Measurements from ENCODE around the gene PLEKHA7.

Gene PLEKHA7

DNA sequence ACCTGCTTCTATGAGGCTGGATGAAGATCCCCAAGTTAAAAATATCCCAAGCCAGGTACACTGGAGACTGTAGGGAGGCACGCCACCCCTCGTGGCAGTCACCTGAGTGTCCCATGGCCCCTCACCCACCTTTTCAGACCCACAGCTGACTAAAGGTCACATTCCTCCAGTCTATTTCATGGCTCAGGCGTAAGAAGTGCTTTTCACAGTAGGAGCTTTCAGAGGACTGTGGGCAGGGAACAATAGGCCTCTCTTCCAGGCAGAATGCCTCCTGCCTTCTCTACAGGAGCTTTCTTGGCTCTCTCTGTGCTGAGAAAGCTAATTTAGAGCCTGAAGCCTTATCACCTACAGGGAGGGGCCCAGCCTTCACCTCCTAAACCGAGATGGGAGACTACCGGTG is 201.9 kb downstream of the PLEKHA7 start:
- no peak overlapping the region for H3K4me3 ChIP-seq (replicated peaks; ENCODE audit: insufficient read depth, low read length)
- no peak for DNase-seq (ENCODE audit: low read depth in 1 of 2, low spot score in 1 of 2)
- TF ChIP-seq, protein P1, sequence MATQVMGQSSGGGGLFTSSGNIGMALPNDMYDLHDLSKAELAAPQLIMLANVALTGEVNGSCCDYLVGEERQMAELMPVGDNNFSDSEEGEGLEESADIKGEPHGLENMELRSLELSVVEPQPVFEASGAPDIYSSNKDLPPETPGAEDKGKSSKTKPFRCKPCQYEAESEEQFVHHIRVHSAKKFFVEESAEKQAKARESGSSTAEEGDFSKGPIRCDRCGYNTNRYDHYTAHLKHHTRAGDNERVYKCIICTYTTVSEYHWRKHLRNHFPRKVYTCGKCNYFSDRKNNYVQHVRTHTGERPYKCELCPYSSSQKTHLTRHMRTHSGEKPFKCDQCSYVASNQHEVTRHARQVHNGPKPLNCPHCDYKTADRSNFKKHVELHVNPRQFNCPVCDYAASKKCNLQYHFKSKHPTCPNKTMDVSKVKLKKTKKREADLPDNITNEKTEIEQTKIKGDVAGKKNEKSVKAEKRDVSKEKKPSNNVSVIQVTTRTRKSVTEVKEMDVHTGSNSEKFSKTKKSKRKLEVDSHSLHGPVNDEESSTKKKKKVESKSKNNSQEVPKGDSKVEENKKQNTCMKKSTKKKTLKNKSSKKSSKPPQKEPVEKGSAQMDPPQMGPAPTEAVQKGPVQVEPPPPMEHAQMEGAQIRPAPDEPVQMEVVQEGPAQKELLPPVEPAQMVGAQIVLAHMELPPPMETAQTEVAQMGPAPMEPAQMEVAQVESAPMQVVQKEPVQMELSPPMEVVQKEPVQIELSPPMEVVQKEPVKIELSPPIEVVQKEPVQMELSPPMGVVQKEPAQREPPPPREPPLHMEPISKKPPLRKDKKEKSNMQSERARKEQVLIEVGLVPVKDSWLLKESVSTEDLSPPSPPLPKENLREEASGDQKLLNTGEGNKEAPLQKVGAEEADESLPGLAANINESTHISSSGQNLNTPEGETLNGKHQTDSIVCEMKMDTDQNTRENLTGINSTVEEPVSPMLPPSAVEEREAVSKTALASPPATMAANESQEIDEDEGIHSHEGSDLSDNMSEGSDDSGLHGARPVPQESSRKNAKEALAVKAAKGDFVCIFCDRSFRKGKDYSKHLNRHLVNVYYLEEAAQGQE (IDR thresholded peaks at IDR 0.05; ENCODE audit: insufficient replicate concordance, low read depth) = no peak
- TF ChIP-seq, protein P2, sequence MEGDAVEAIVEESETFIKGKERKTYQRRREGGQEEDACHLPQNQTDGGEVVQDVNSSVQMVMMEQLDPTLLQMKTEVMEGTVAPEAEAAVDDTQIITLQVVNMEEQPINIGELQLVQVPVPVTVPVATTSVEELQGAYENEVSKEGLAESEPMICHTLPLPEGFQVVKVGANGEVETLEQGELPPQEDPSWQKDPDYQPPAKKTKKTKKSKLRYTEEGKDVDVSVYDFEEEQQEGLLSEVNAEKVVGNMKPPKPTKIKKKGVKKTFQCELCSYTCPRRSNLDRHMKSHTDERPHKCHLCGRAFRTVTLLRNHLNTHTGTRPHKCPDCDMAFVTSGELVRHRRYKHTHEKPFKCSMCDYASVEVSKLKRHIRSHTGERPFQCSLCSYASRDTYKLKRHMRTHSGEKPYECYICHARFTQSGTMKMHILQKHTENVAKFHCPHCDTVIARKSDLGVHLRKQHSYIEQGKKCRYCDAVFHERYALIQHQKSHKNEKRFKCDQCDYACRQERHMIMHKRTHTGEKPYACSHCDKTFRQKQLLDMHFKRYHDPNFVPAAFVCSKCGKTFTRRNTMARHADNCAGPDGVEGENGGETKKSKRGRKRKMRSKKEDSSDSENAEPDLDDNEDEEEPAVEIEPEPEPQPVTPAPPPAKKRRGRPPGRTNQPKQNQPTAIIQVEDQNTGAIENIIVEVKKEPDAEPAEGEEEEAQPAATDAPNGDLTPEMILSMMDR (IDR thresholded peaks at IDR 0.05; ENCODE audit: insufficient read depth, low read length) = no peak
- no peak for TF ChIP-seq POLR2AphosphoS5 (IDR thresholded peaks at IDR 0.05; ENCODE audit: low read depth)
- no peaks in the 10 kb centered on the region for H3K27me3 ChIP-seq (ENCODE audit: insufficient read depth, poor library complexity, severe bottlenecking)
- H3K27ac ChIP-seq (replicated peaks) = no peak overlapping the region

DNA sequence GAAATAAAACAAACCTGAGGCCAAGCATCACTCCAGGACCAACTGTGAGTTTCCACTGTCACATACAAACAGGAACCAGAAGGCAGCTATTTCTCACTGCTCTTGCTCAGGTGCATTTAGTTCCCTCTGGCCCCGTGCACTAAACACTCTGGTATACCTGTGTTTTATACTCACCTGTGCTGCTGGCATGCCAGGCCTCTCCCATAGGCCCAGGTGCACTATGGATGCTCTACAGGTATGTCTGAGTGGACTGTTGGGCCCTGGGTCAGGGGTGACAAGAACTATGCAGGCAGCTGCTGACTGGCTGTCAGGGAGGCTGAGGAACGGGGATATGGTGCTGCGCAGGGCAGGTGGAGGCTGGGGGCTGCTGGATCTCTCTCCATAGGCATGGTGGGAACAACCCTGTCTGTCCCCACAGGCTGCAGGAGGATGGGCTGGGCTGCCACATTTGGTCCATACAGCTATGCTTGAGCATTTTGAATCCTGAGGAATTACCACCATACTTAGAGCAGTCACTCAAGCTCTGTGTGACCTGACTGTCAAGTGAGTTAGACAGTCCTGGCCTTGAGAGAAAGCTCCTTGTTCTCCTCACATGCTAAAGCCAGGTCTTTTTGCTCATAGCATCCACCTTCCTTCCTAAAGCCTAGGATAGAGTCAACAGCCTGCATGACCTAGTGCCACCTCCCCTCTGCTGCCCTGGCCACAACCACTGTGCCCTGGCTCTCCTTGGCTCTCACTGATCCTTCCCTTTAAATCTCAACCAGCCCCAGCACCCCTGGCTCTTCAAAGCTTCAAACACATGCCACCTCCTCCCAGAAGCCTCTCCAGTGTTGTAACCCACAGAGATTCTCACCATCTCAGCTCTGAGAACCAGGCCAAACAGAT is 202.8 kb downstream of the PLEKHA7 start:
- no peak for DNase-seq (ENCODE audit: low read depth in 1 of 2, low spot score in 1 of 2)
- TF ChIP-seq, protein P2 (IDR thresholded peaks at IDR 0.05; ENCODE audit: insufficient read depth, low read length) = no peak
- TF ChIP-seq SPI1 (IDR thresholded peaks at IDR 0.05; ENCODE audit: borderline replicate concordance, low read depth) (no peak), POLR2AphosphoS5 (IDR thresholded peaks at IDR 0.05; ENCODE audit: low read depth) (no peak), GABPA (IDR thresholded peaks at IDR 0.05; ENCODE audit: low read depth) (no peak)
- TF ChIP-seq, protein P1 (IDR thresholded peaks at IDR 0.05; ENCODE audit: insufficient replicate concordance, low read depth) = no peak
- H3K27ac ChIP-seq (replicated peaks) = no peak overlapping the region
- no peaks in the 10 kb centered on the region for H3K27me3 ChIP-seq (ENCODE audit: insufficient read depth, poor library complexity, severe bottlenecking)
- no peak overlapping the region for H3K4me3 ChIP-seq (replicated peaks; ENCODE audit: insufficient read depth, low read length)

DNA sequence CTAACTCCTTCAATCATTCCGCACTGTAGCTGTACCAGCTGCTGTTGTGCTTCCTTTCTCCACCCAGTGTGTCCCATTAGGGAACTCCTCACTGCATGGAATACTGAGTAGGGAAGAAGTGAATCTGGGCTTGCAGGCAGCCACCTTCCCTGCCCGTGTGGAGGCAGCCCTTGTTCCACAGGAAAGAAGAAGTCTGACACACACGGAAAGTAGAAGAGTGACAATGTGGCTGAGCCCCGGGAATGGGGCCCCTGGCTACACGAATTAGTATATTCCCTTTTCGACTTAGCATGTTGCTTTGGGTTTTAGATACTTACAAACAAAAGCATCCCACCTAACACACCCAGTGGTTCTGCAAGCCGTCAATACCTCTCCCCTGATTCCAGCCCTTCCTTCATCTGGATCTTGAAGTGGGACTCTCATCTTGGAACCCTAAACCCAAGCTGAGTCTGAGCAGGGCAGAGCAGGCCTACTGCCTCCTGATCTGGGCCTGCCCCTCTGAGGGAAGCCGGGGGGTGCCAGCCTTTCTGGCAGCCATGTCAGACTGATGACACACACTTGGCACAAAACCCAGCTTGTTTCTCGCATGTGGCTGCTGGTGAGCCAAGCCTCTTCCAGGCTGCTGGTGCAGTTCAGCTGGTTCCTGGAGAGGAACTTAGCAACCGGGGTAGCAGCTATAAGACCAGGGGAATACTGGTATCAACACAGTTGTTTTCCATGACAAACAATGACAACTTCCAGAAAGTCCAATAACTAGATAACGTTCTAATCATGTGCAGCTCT is 204.1 kb downstream of the PLEKHA7 start:
- DNase-seq (ENCODE audit: low read depth in 1 of 2, low spot score in 1 of 2) = peak in 1 of 2 experiments; percentile 52
- peak overlapping the region; percentile 41 for H3K27ac ChIP-seq (replicated peaks)

DNA sequence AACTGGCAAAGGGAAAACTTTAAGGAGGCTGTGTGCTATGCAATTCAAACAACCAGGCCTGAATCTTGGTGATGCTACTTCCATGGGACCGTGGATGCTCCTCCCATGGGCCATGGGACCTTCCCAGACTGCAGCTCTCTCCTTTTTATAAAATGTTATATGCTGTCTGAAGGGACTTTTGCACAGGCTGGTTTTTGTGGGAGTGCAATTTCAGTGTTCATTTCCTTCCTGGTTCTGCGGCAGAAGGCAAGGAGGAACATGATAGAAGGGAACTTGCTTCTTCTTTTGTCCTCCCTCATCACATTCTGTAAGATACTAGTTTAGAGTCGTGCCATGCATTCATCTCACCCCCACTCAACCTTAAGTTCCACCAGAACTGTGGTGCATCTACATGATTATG is 206.9 kb downstream of the PLEKHA7 start:
- TF ChIP-seq, protein P1 (IDR thresholded peaks at IDR 0.05; ENCODE audit: insufficient replicate concordance, low read depth) = no peak
- TF ChIP-seq POLR2AphosphoS5 (IDR thresholded peaks at IDR 0.05; ENCODE audit: low read depth) = 0 out of 2 replicates have a peak, but pooled peaks have one; percentile 27
- peak in 1 of 2 experiments; percentile 81 for DNase-seq (ENCODE audit: low read depth in 1 of 2, low spot score in 1 of 2)
- Histone ChIP-seq H3K27ac (replicated peaks) (peak overlapping the region; percentile 45), H3K27me3 (ENCODE audit: insufficient read depth, poor library complexity, severe bottlenecking) (no peaks in the 10 kb centered on the region), H3K4me3 (replicated peaks; ENCODE audit: insufficient read depth, low read length) (no peak overlapping the region)

More for the DNA sequence above, 204.1 kb downstream of the PLEKHA7 start:
- Histone ChIP-seq H3K4me3 (replicated peaks; ENCODE audit: insufficient read depth, low read length) (no peak overlapping the region), H3K27me3 (ENCODE audit: insufficient read depth, poor library complexity, severe bottlenecking) (no peaks in the 10 kb centered on the region)
- no peak for TF ChIP-seq GABPA (IDR thresholded peaks at IDR 0.05; ENCODE audit: low read depth)
- TF ChIP-seq SPI1 (IDR thresholded peaks at IDR 0.05; ENCODE audit: borderline replicate concordance, low read depth) = 0 out of 2 replicates have a peak, but pooled peaks have one; percentile 33
